Measurements from ENCODE around the gene TOR2A.
A peak's percentile ranks its signal among the peaks of the same experiment; 100 is the strongest.

Gene TOR2A

DNA sequence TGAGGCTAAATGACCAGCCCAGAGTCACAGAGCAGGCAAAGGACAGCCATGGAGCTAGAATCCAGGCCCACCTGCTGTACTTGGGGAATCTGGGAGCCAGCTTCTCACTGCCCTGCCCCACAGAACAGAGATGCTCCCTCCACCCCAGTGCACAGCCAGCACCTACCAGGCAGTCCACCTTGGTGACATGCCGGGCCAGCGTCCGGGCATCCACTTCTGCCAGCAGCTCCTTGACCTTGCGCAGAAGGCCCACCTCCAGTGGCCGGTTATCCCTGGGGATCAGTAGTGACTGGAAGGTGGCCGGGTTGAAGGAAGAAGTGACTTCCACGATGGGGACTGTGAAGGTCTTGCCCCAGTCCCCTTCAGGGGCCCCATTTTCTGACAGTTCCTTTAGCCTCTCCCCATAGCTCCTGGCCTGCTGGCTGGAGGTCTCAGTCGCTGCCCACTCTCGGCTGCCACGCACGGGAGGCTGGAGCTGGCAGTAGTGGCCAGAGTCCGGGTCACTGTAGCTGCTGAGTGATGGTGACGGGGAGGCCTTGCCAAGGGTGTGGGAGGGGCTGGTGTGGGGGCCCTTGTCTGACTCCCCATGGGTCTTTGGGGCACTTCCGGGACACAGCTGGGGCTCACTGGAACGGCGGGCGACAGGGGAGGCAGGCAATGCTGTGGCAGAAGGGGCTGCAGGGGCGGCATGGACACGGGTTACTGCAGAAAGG is 9.5 kb upstream of the TOR2A start:
- no peak overlapping the region for H3K4me2 ChIP-seq (ENCODE audit: insufficient read depth, low read length, poor library complexity, severe bottlenecking)
- H2BK5ac ChIP-seq (ENCODE audit: low read length): no peak overlapping the region
- peak overlapping the region in 1 of 2 donors; percentile 51 for H3K4me3 ChIP-seq (ENCODE audit: low read length in 2 of 2)
- peaks cover 1% of the 10 kb centered on the region for H3K79me1 ChIP-seq (ENCODE audit: low read depth, low read length)
- peaks cover 2 to 9% of the 10 kb centered on the region in 2 donors for H3K4me1 ChIP-seq (ENCODE audit: control insufficient read depth in 2 of 2, insufficient read depth in 1 of 2, low read depth in 1 of 2, low read length in 2 of 2)
- no peak overlapping the region for H4K8ac ChIP-seq (ENCODE audit: low read depth, low read length)
- WGBS, 2 donors (ENCODE audit: extremely low coverage in 2 of 2, insufficient read length in 2 of 2, insufficient replicate concordance in 1 of 2): no CpG with 5 or more reads among the region's 19 CpGs
- H3K4ac ChIP-seq (ENCODE audit: low read length): no peak overlapping the region
- H3K14ac ChIP-seq (ENCODE audit: low read length): no peak overlapping the region
- no peak overlapping the region for H3K23ac ChIP-seq (ENCODE audit: low read depth, low read length, poor library complexity)
- H2AFZ ChIP-seq (ENCODE audit: low read length): no peak overlapping the region
- no peak overlapping the region for H2BK15ac ChIP-seq (ENCODE audit: low read length)
- H3K9me3 ChIP-seq (replicated peaks in 1 of 2; ENCODE audit: control insufficient read depth in 2 of 2, insufficient read depth in 1 of 2, low read depth in 1 of 2, low read length in 2 of 2): no peaks in the 10 kb centered on the region
- H4K91ac ChIP-seq (ENCODE audit: low read depth, low read length, poor library complexity): no peak overlapping the region
- H3K27ac ChIP-seq (replicated peaks; ENCODE audit: low read length): no peak overlapping the region
- H3K36me3 ChIP-seq (replicated peaks in 1 of 2; ENCODE audit: control insufficient read depth in 2 of 2, insufficient read depth in 2 of 2, low read length in 2 of 2): peaks cover 0 to 15% of the 10 kb centered on the region in 2 donors
- peak overlapping the region; percentile 64 for H2AK5ac ChIP-seq (ENCODE audit: low read depth, low read length)
- H3K27me3 ChIP-seq (ENCODE audit: control insufficient read depth in 3 of 3, insufficient read depth in 3 of 3, low read depth in 1 of 3, low read length in 3 of 3): peaks cover 0 to 25% (median 0%) of the 10 kb centered on the region in 3 experiments
- DNase-seq (ENCODE audit: low spot score): no peak
- no peak overlapping the region for H2BK12ac ChIP-seq (ENCODE audit: low read length)
- H3K9ac ChIP-seq (ENCODE audit: low read depth, low read length, poor library complexity): no peak overlapping the region
- no peak overlapping the region for H3K18ac ChIP-seq (ENCODE audit: low read length)
- H2BK120ac ChIP-seq (ENCODE audit: low read depth, low read length): no peak overlapping the region

DNA sequence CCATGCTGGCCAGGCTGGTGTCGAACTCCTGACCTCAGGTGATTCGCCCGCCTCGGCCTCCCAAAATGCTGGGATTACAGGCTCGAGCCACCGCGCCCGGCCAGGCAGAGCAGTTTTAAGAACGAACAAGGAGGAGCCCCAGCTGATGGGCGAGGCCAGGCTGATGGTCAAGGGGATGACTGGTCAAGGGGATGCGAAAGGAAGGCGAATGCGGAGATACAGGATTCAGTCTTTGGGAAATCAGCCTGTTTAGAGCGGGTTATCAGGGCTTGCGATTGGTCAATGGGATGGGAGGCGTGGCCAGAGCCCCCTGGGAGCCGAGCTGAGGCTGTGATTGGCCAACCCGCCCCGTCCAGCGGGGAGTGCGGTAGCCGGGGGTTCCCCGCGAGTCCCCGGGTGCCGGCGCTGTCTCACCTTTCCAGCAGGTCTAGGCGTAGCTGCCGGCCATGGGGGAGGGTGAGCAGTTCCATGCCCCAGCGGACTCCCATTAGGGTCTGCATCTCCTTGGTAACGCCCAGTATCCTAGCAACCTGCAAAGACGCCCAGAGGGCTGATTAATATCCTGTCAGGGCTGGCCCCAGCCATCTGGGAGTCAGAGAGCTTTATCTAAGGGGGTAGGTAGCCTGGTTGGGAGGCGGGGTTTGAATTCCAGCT is 7.5 kb upstream of the TOR2A start:
- no CpG with 5 or more reads among the region's 33 CpGs for WGBS, 2 donors (ENCODE audit: extremely low coverage in 2 of 2, insufficient read length in 2 of 2, insufficient replicate concordance in 1 of 2)
- no peak overlapping the region for H3K4ac ChIP-seq (ENCODE audit: low read length)

DNA sequence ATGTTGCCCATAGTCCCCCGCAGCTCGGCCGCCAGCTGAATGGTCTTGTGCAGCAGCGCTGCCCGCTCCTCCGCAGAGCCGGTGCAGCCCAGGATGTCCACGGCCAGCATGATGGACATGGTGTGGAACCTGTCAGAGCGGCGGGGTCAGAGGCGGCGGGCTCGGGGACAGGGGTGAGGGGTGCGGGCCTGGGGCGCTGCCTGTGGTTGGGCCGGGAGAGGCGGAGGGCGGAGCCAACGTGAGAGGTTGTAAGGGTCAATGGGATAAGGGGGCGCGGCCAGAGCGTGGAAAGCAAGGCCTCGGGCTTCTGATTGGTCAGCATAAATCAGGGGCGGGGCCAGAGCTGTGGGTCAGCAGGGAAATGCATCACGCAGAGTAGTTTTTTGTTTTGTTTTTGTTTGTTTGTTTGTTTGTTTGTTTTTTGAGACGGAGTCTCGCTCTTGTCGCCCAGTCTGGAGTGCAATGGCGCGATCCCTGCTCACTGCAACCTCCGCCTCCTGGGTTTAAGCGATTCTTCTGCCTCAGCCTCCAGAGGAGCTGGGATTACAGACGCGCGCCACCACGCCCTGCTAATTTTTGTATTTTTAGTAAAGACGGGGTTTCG is 6.8 kb upstream of the TOR2A start:
- Histone ChIP-seq H3K23ac (ENCODE audit: low read depth, low read length, poor library complexity) (no peak overlapping the region), H3K4me3 (ENCODE audit: low read length in 2 of 2) (peak overlapping the region; percentile 43 to 72), H3K27ac (replicated peaks; ENCODE audit: low read length) (no peak overlapping the region), H3K9ac (ENCODE audit: low read depth, low read length, poor library complexity) (peak overlapping the region; percentile 83), H3K14ac (ENCODE audit: low read length) (no peak overlapping the region), H3K79me1 (ENCODE audit: low read depth, low read length) (no peaks in the 10 kb centered on the region), H2BK15ac (ENCODE audit: low read length) (no peak overlapping the region), H2BK120ac (ENCODE audit: low read depth, low read length) (no peak overlapping the region), H3K18ac (ENCODE audit: low read length) (peak overlapping the region; percentile 92), H3K9me3 (replicated peaks in 1 of 2; ENCODE audit: control insufficient read depth in 2 of 2, insufficient read depth in 1 of 2, low read depth in 1 of 2, low read length in 2 of 2) (no peaks in the 10 kb centered on the region), H4K91ac (ENCODE audit: low read depth, low read length, poor library complexity) (no peak overlapping the region), H3K36me3 (replicated peaks in 1 of 2; ENCODE audit: control insufficient read depth in 2 of 2, insufficient read depth in 2 of 2, low read length in 2 of 2) (peaks cover 0 to 6% of the 10 kb centered on the region in 2 donors), H2BK5ac (ENCODE audit: low read length) (no peak overlapping the region), H3K4me1 (ENCODE audit: control insufficient read depth in 2 of 2, insufficient read depth in 1 of 2, low read depth in 1 of 2, low read length in 2 of 2) (peaks cover 2 to 9% of the 10 kb centered on the region in 2 donors), H2AFZ (ENCODE audit: low read length) (peak overlapping the region; percentile 89), H3K4me2 (ENCODE audit: insufficient read depth, low read length, poor library complexity, severe bottlenecking) (peak overlapping the region; percentile 99), H2AK5ac (ENCODE audit: low read depth, low read length) (no peak overlapping the region), H2BK12ac (ENCODE audit: low read length) (no peak overlapping the region), H4K8ac (ENCODE audit: low read depth, low read length) (no peak overlapping the region), H3K4ac (ENCODE audit: low read length) (no peak overlapping the region), H3K27me3 (ENCODE audit: control insufficient read depth in 3 of 3, insufficient read depth in 3 of 3, low read depth in 1 of 3, low read length in 3 of 3) (peaks cover 0 to 10% (median 0%) of the 10 kb centered on the region in 3 experiments)
- peak; percentile 91 for DNase-seq (ENCODE audit: low spot score)
- no CpG with 5 or more reads among the region's 38 CpGs for WGBS, 2 donors (ENCODE audit: extremely low coverage in 2 of 2, insufficient read length in 2 of 2, insufficient replicate concordance in 1 of 2)

More for the DNA sequence above, 7.5 kb upstream of the TOR2A start:
- H3K23ac ChIP-seq (ENCODE audit: low read depth, low read length, poor library complexity): no peak overlapping the region
- H4K8ac ChIP-seq (ENCODE audit: low read depth, low read length): no peak overlapping the region
- no peak overlapping the region for H4K91ac ChIP-seq (ENCODE audit: low read depth, low read length, poor library complexity)
- H3K36me3 ChIP-seq (replicated peaks in 1 of 2; ENCODE audit: control insufficient read depth in 2 of 2, insufficient read depth in 2 of 2, low read length in 2 of 2): peaks cover 0 to 6% of the 10 kb centered on the region in 2 donors
- no peak overlapping the region for H2BK5ac ChIP-seq (ENCODE audit: low read length)
- no peak overlapping the region for H3K27ac ChIP-seq (replicated peaks; ENCODE audit: low read length)
- H2BK15ac ChIP-seq (ENCODE audit: low read length): no peak overlapping the region
- H3K14ac ChIP-seq (ENCODE audit: low read length): no peak overlapping the region
- no peak overlapping the region for H2BK120ac ChIP-seq (ENCODE audit: low read depth, low read length)
- peaks cover 0 to 10% (median 0%) of the 10 kb centered on the region in 3 experiments for H3K27me3 ChIP-seq (ENCODE audit: control insufficient read depth in 3 of 3, insufficient read depth in 3 of 3, low read depth in 1 of 3, low read length in 3 of 3)
- H3K4me2 ChIP-seq (ENCODE audit: insufficient read depth, low read length, poor library complexity, severe bottlenecking): peak overlapping the region; percentile 99
- peak overlapping the region; percentile 89 for H2AFZ ChIP-seq (ENCODE audit: low read length)
- peak overlapping the region; percentile 43 to 74 for H3K4me3 ChIP-seq (ENCODE audit: low read length in 2 of 2)
- H2AK5ac ChIP-seq (ENCODE audit: low read depth, low read length): no peak overlapping the region
- H3K79me1 ChIP-seq (ENCODE audit: low read depth, low read length): no peaks in the 10 kb centered on the region
- peaks cover 2 to 9% of the 10 kb centered on the region in 2 donors for H3K4me1 ChIP-seq (ENCODE audit: control insufficient read depth in 2 of 2, insufficient read depth in 1 of 2, low read depth in 1 of 2, low read length in 2 of 2)
- no peak overlapping the region for H3K18ac ChIP-seq (ENCODE audit: low read length)
- no peak overlapping the region for H3K9ac ChIP-seq (ENCODE audit: low read depth, low read length, poor library complexity)
- no peak overlapping the region for H2BK12ac ChIP-seq (ENCODE audit: low read length)
- peak; percentile 77 for DNase-seq (ENCODE audit: low spot score)
- no peaks in the 10 kb centered on the region for H3K9me3 ChIP-seq (replicated peaks in 1 of 2; ENCODE audit: control insufficient read depth in 2 of 2, insufficient read depth in 1 of 2, low read depth in 1 of 2, low read length in 2 of 2)

Measured in neuronal stem cell (in vitro differentiated cells).